Endothelial cell of umbilical vein (primary cell): ENCODE data around the gene WDR5.

Source experiments
- EZH2 ChIP-seq: IDR thresholded peaks from 2 replicates; pipeline ENCODE4 v1.6.1; 2012; ENCODE audit warnings: borderline replicate concordance, low read depth, mild to moderate bottlenecking, moderate library complexity, low read length, inconsistent platforms; ENCODE audit not compliant: severe bottlenecking
- JUN ChIP-seq: IDR thresholded peaks from 2 replicates; pipeline ENCODE4 v1.6.1; 2011; ENCODE audit warnings: borderline replicate concordance, low read depth; ENCODE audit not compliant: insufficient read length, insufficient read depth
- POLR2A ChIP-seq: IDR thresholded peaks from 2 replicates; pipeline ENCODE4 v1.6.1; 2012; ENCODE audit warnings: low read depth, mild to moderate bottlenecking, control low read depth, low read length
- POLR2AphosphoS5 ChIP-seq: IDR thresholded peaks from 2 replicates; pipeline ENCODE4 v1.6.1; 2012; ENCODE audit warnings: low read depth, mild to moderate bottlenecking, control low read depth, low read length, moderate library complexity; ENCODE audit not compliant: insufficient read depth
- TF ChIP-seq, protein P1 (sequence below), 2 donors: IDR thresholded peaks; 1 replicate in 1 of 2; 2 replicates in 1 of 2; pipeline ENCODE4 v1.5.1; 2011; ENCODE audit warnings: low read length in 2 of 2, mild to moderate bottlenecking in 2 of 2, moderate library complexity in 2 of 2, control low read depth in 1 of 2, inconsistent platforms in 1 of 2, low read depth in 1 of 2; ENCODE audit not compliant: insufficient read depth in 1 of 2; ENCODE audit errors: extremely low read depth in 1 of 2
- TF ChIP-seq, protein P2 (sequence below): IDR thresholded peaks from 2 replicates; pipeline ENCODE4 v1.6.1; 2011; ENCODE audit not compliant: insufficient read depth, insufficient read length

DNA sequence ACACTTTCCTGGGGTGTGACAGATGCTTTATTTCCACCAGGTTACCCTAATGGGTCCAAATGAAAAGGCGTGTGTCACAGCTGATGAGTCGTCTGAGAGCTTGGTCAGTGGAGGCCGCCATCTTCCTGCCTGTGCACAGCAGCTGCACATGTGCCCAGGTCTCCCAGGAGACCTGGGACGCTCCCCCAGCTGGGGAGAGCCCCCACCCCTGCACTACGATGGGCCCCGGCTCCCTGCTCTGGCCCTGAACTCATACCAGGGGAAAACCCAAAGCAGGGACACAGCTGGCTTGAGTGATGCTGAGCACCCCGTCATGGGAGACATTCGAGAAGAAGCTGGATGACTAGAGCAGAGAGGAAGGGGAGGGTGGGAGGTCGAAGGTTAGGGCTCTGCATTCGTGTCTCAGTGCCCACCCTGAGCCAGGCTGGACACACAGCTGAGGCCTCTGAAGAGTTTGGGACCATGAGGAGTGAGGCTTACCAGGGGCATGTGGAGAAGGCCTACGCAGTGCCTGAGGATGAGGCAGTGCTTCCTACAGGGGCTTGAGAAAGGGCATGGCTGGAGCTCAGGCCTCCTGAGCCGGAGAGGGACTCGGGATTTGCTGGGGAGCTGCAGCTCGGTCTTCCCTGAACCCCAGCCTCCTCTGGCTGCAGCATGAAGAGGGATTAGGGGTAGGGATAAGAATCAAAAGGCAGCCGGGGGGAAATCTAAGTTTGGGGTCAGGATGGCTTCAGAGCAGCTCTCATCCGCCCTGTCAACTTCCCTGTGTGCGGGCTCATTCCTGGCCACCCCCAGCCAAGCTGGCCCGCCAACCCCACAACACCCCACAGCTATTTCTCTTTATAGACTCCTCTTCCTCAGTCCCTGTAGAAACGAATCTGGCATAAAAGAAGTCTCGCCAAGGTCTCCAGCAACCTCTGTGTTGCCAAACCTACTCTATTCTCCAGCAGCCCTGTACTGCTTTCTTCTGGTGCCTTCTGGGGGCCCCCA is 70.7 kb downstream of the WDR5 start:
- TF ChIP-seq POLR2A (no peak), POLR2AphosphoS5 (no peak), JUN (no peak), EZH2 (no peak)
- TF ChIP-seq, protein P1, sequence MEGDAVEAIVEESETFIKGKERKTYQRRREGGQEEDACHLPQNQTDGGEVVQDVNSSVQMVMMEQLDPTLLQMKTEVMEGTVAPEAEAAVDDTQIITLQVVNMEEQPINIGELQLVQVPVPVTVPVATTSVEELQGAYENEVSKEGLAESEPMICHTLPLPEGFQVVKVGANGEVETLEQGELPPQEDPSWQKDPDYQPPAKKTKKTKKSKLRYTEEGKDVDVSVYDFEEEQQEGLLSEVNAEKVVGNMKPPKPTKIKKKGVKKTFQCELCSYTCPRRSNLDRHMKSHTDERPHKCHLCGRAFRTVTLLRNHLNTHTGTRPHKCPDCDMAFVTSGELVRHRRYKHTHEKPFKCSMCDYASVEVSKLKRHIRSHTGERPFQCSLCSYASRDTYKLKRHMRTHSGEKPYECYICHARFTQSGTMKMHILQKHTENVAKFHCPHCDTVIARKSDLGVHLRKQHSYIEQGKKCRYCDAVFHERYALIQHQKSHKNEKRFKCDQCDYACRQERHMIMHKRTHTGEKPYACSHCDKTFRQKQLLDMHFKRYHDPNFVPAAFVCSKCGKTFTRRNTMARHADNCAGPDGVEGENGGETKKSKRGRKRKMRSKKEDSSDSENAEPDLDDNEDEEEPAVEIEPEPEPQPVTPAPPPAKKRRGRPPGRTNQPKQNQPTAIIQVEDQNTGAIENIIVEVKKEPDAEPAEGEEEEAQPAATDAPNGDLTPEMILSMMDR (IDR thresholded peaks at IDR 0.05; ENCODE audit: extremely low read depth in 1 of 2, insufficient read depth in 1 of 2, low read depth in 1 of 2, low read length in 2 of 2) = no peak
- TF ChIP-seq, protein P2, sequence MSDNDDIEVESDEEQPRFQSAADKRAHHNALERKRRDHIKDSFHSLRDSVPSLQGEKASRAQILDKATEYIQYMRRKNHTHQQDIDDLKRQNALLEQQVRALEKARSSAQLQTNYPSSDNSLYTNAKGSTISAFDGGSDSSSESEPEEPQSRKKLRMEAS = no peak
